Stimulated activated naive CD8-positive, alpha-beta T cell treated with anti-CD3 and anti-CD28 coated beads, Interleukin-15, Interleukin-2, amounts not matched to agents 100 U/mL and 50 U/mL, for 24 hours (primary cell): Measurements from ENCODE around the gene CAMTA2.
A peak's percentile ranks its signal among the peaks of the same experiment; 100 is the strongest.

ENCODE experiments used
- ATAC-seq: fragments of 150-1000 bp; cut with Tn5 transposase; one replicate; pipeline ENCODE4 v1.10.0; 2021
- DNase-seq: peaks from one replicate; pipeline ENCODE4 v3.0.0; 2021

CAMTA2 gene

GRCh38 chr17:5002121-5002788 lies 14.8 kb upstream of the CAMTA2 start:
- ATAC-seq (no peak), DNase-seq (no peak)

- ATAC-seq = no peak
- DNase-seq = no peak
Observed at GRCh38 chr17:5000237-5000639, 12.8 kb upstream of the CAMTA2 start.

- no peak for ATAC-seq
- DNase-seq = no peak
Observed at GRCh38 chr17:4999430-5000093, 12.1 kb upstream of the CAMTA2 start.

- ATAC-seq (no peak), DNase-seq (peak; percentile 20)
Observed at GRCh38 chr17:4998732-4999429, 11.4 kb upstream of the CAMTA2 start.

GRCh38 chr17:4998027-4998731 lies 10.7 kb upstream of the CAMTA2 start:
- DNase-seq (peak; percentile 45), ATAC-seq (peak; percentile 19)

GRCh38 chr17:4997302-4998026 lies 10.0 kb upstream of the CAMTA2 start, which contains the start of the genes INCA1 and KIF1C:
Gene INCA1 (minus strand): TSS chr17:4997522. CDS start chr17:4994437, 3,085 bp downstream.
Gene KIF1C (plus strand): TSS chr17:4997950. CDS start chr17:5000247, 2,297 bp downstream.
- ATAC-seq (peak; percentile 95), DNase-seq (peak; percentile 93)

- DNase-seq (no peak), ATAC-seq (no peak)
Observed at GRCh38 chr17:4994081-4994595, 6.7 kb upstream of the CAMTA2 start.

- DNase-seq = peak; percentile 27
- no peak for ATAC-seq
Observed at GRCh38 chr17:4987767-4988567, 492 bp upstream of the CAMTA2 start.

GRCh38 chr17:4986403-4986802 lies 1.1 kb downstream of the CAMTA2 start:
- ATAC-seq = no peak

GRCh38 chr17:4982305-4982704 lies 5.2 kb downstream of the CAMTA2 start:
- DNase-seq (no peak), ATAC-seq (no peak)

More at GRCh38 chr17:4986403-4986802, 1.1 kb downstream of the CAMTA2 start:
- DNase-seq = no peak

GRCh38 chr17:4980644-4981216 lies 6.7 kb downstream of the CAMTA2 start:
- DNase-seq (peak; percentile 45), ATAC-seq (peak; percentile 57)

GRCh38 chr17:4978726-4979125 lies 8.7 kb downstream of the CAMTA2 start:
- ATAC-seq (no peak), DNase-seq (no peak)

- ATAC-seq (no peak), DNase-seq (no peak)
Observed at GRCh38 chr17:4974115-4974670, 13.3 kb downstream of the CAMTA2 start.

- ATAC-seq = no peak
- DNase-seq = no peak
Observed at GRCh38 chr17:4973256-4974114, 14.0 kb downstream of the CAMTA2 start.

- ATAC-seq (no peak), DNase-seq (no peak)
Observed at GRCh38 chr17:4972752-4973151, 14.7 kb downstream of the CAMTA2 start.

GRCh38 chr17:4972322-4972721 lies 15.2 kb downstream of the CAMTA2 start:
- no peak for ATAC-seq

GRCh38 chr17:4971826-4972225 lies 15.6 kb downstream of the CAMTA2 start:
- no peak for DNase-seq
- ATAC-seq = no peak

More at GRCh38 chr17:4972322-4972721, 15.2 kb downstream of the CAMTA2 start:
- DNase-seq = no peak

GRCh38 chr17:4970273-4970672 lies 17.2 kb downstream of the CAMTA2 start:
- no peak for ATAC-seq
- DNase-seq = no peak
